Osteocyte (in vitro differentiated cells): ENCODE results near the gene TAF1B. TPM values are rescaled to one million over a fixed set of nuclear protein-coding genes. Genes with fewer than 3 reads are reported as not detected.

ENCODE experiments used
- DNase-seq: peaks from one replicate; pipeline ENCODE4 v3.0.0; 2021; ENCODE audit warnings: mixed read lengths; ENCODE audit not compliant: unreplicated experiment; ENCODE audit errors: extremely low spot score
- H3K27ac Mint-ChIP-seq: one replicate; pipeline ENCODE4 v1.8.0; 2021; ENCODE audit warnings: mild to moderate bottlenecking, mixed read lengths; ENCODE audit not compliant: unreplicated experiment
- H3K27me3 Mint-ChIP-seq: one replicate; pipeline ENCODE4 v1.8.0; 2021; ENCODE audit warnings: mixed read lengths; ENCODE audit not compliant: unreplicated experiment
- H3K36me3 Mint-ChIP-seq: one replicate; pipeline ENCODE4 v1.8.0; 2021; ENCODE audit warnings: mixed read lengths; ENCODE audit not compliant: unreplicated experiment
- H3K4me1 Mint-ChIP-seq: one replicate; pipeline ENCODE4 v1.8.0; 2021; ENCODE audit warnings: mixed read lengths; ENCODE audit not compliant: unreplicated experiment
- H3K4me3 Mint-ChIP-seq: one replicate; pipeline ENCODE4 v1.8.0; 2021; ENCODE audit warnings: mild to moderate bottlenecking, moderate library complexity, mixed read lengths; ENCODE audit not compliant: unreplicated experiment
- H3K9me3 Mint-ChIP-seq: one replicate; pipeline ENCODE4 v1.8.0; 2021; ENCODE audit warnings: mixed read lengths; ENCODE audit not compliant: unreplicated experiment
- total RNA-seq: library from RNA; stranded (reverse); gene quantifications from 2 replicates; pipeline ENCODE4 v1.2.1, GENCODE V29; 2021
- TF ChIP-seq, protein P1 (sequence below): fragments of 200-600 bp; sonication (generic); IDR thresholded peaks from 2 replicates; pipeline ENCODE4 v1.5.0; 2021; ENCODE audit warnings: antibody characterized with exemption, mild to moderate bottlenecking, moderate library complexity

TAF1B gene
- total RNA-seq, 1 donor from 2014 or later = 23.0 TPM

DNA sequence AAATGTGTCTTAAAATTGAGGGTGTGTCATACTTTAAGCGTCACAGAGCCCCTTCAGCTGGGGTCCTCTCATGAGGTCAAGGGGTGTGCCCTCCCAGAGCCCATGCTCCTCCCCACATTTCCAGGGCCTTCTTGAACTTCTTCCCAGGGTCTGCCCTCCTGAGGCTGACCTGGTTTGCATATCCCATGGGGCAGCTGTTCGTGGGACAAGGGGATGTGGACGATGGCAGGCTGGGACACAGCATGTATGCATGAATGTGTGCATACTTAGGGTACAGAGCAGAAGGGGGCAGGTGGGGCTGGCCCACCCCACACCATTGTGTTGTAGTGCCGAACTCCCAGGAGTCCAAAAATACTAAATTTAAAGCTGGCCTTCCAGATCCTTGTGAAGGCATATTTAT, 46.2 kb upstream of the TAF1B start:
- no peak overlapping the region for H3K4me3 Mint-ChIP-seq
- H3K4me1 Mint-ChIP-seq = peaks cover 27% of the 10 kb centered on the region
- no peaks in the 10 kb centered on the region for H3K9me3 Mint-ChIP-seq
- H3K27ac Mint-ChIP-seq = no peak overlapping the region
- TF ChIP-seq, protein P1, sequence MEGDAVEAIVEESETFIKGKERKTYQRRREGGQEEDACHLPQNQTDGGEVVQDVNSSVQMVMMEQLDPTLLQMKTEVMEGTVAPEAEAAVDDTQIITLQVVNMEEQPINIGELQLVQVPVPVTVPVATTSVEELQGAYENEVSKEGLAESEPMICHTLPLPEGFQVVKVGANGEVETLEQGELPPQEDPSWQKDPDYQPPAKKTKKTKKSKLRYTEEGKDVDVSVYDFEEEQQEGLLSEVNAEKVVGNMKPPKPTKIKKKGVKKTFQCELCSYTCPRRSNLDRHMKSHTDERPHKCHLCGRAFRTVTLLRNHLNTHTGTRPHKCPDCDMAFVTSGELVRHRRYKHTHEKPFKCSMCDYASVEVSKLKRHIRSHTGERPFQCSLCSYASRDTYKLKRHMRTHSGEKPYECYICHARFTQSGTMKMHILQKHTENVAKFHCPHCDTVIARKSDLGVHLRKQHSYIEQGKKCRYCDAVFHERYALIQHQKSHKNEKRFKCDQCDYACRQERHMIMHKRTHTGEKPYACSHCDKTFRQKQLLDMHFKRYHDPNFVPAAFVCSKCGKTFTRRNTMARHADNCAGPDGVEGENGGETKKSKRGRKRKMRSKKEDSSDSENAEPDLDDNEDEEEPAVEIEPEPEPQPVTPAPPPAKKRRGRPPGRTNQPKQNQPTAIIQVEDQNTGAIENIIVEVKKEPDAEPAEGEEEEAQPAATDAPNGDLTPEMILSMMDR = no peak
- H3K36me3 Mint-ChIP-seq = no peaks in the 10 kb centered on the region
- H3K27me3 Mint-ChIP-seq = peaks cover 2% of the 10 kb centered on the region
- DNase-seq = no peak

DNA sequence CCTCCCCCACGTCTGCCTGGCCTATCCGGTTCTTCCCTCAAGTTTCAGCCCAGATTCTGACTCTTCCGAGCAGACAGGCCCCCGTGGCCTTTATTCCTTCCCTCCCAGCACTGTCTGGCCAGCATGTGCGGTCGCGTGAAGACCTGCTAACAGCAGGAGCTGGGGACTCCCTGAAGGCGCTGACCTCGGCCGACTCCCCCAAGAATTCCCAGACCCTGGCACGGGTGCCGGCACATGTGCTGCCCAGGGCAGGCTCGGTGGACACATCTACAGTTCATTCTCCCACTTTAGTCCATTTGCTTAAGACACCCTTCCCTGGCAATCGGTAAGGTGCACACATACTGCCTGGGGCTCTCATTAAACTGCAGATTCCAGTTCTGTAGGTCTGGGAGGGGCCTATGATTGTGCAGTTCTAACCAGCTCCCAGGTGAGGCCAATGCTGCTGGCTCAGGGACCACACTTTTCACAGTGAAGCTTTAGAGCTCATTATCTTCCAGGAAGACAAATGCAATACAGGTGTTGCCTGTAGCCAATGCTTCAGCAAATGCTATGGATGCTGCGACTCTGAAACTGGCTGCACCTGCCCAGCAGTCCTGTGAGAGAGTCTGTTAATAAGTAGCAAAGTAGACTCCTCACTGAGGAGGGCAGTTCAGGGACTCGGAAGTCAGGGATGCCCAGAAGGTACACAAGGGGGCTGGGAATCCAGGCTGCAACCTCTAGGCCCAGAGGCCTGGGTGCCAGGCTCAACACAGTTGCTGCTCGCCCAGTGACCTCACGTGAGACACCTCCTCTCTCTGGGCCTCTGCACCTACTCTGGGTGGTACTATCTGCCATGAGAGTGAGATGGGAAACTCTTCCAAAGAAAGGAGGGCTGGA, 45.4 kb upstream of the TAF1B start:
- DNase-seq = no peak
- Mint-ChIP-seq H3K9me3 (no peaks in the 10 kb centered on the region), H3K4me3 (no peak overlapping the region), H3K4me1 (peaks cover 28% of the 10 kb centered on the region), H3K27me3 (peaks cover 2% of the 10 kb centered on the region), H3K36me3 (no peaks in the 10 kb centered on the region), H3K27ac (no peak overlapping the region)
- TF ChIP-seq, protein P1 = no peak

DNA sequence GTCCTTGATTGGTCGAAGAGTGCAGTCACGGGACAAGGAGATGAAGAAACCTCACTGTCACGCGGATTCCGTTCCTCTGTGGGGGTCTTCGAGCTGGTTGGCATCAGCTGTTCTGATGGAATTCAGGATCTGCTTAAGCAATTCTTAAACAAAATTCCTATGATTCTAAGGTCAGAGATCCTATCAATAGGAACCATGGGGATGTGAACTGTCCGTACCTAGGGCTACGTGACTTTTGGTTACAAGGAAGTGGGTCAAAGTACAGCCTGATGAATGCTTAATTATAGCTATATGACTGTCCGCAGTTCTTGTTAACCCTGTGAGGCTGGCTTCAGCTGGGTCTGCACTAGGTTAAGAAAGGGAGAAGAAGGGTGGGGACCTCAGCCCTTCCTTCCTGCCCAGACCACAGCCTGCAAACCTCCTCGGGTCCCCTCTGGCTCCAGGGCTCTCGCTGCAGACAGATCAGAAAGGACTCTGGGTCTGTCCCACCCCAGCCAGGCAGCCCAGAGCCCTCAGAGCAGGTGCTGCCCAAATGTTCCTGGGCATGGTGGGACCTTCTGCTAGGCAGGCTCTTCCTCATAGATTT, 44.2 kb upstream of the TAF1B start:
- DNase-seq = no peak
- no peak overlapping the region for H3K27ac Mint-ChIP-seq
- H3K27me3 Mint-ChIP-seq = peaks cover 2% of the 10 kb centered on the region
- TF ChIP-seq, protein P1 = no peak
- no peaks in the 10 kb centered on the region for H3K9me3 Mint-ChIP-seq
- H3K4me1 Mint-ChIP-seq = peaks cover 30% of the 10 kb centered on the region
- H3K36me3 Mint-ChIP-seq = no peaks in the 10 kb centered on the region
- no peak overlapping the region for H3K4me3 Mint-ChIP-seq

DNA sequence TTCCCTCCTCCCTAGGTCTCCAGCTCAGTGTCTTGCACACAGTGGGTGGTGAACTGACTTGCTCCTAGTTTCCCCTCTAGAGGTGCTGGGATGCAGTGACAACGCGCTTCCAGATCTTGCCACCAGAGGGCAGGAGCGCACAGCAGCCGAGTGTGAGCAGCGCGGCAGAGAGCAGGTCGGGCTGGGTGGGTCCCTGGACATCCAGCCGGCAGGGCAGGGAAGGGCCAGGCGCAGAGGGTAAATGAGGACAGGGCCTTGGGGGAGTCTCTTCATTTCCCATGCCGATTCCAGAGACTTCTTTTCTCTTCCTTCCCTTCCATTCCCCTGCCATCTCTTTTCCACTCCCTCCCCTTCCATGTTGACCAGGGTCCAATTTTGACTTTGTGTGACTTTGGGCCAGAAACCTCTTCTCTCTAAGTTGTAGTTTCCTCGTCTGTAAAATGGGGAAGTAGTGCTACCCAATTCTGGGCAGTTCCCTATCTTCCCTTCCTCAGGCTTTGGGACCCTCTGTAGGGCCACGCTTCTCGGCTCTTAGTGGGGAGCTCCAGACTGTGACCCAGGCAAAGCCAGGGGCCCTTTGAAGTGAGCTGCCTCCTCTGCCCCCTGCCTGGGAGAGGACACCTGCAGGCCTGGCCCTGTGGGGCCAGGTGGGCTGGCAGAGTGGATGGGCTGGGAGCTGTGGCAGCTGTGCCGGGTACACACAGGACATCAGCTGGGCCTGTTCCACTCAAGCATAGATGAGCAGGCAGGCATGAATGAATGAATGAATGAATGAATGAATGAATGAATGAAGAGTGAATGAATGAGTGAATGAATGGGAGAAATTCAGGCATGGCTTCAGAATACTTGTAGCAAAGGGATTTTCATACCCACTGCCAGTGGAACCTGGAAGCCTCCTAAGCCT, 43.3 kb upstream of the TAF1B start:
- H3K9me3 Mint-ChIP-seq = no peaks in the 10 kb centered on the region
- DNase-seq = peak; percentile 96
- peaks cover 2% of the 10 kb centered on the region for H3K27me3 Mint-ChIP-seq
- peaks cover 30% of the 10 kb centered on the region for H3K4me1 Mint-ChIP-seq
- H3K4me3 Mint-ChIP-seq = no peak overlapping the region
- peak overlapping the region; percentile 19 for H3K27ac Mint-ChIP-seq
- TF ChIP-seq, protein P1 = peak; percentile 98
- H3K36me3 Mint-ChIP-seq = no peaks in the 10 kb centered on the region
